ENCODE measurements around the gene RNASE8. TPM values are rescaled to one million over a fixed set of nuclear protein-coding genes. Genes with fewer than 3 reads are reported as not detected.

RNASE8 gene
- total RNA-seq, 3 donors from 2014 or later (not counting 1 experiment from before 2014, with no cell fraction given), result not detected

DNA sequence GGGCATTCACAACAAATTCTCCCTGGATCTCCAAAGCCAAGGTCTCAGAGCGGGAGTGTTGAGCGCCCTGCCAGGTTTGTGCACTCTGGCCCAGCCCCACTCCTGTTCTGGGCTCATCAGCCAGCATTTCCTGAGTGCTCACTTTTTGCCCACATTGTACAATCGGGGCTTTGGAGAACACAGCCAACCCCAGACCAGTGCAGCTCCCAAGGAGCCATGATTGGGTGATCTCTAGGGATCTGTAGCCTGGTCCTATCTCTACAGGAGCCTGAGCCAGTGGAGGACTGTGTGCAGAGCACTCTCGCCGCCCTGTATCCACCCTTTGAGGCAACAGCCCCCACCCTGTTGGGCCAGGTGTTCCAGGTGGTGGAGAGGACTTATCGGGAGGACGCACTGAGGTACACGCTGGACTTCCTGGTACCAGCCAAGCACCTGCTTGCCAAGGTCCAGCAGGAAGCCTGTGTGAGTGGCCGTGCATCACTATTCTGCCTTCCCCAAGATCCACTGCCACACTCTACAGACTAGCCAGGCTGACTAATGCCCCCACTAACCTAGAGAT lies 15.2 kb downstream of the RNASE8 start:
- Histone ChIP-seq H3K4me1 (ENCODE audit: control insufficient read depth, insufficient read depth, low read length) (peaks cover 44% of the 10 kb centered on the region), H3K27me3 (ENCODE audit: control insufficient read depth, insufficient read depth, low read length) (peaks cover 37% of the 10 kb centered on the region), H3K27ac (ENCODE audit: low read length) (no peak overlapping the region), H3K9me3 (ENCODE audit: control insufficient read depth, insufficient read depth, low read length) (no peaks in the 10 kb centered on the region), H3K4me3 (ENCODE audit: low read length) (no peak overlapping the region), H3K36me3 (ENCODE audit: control insufficient read depth, insufficient read depth, low read length) (no peaks in the 10 kb centered on the region)
- TF ChIP-seq, protein P1, sequence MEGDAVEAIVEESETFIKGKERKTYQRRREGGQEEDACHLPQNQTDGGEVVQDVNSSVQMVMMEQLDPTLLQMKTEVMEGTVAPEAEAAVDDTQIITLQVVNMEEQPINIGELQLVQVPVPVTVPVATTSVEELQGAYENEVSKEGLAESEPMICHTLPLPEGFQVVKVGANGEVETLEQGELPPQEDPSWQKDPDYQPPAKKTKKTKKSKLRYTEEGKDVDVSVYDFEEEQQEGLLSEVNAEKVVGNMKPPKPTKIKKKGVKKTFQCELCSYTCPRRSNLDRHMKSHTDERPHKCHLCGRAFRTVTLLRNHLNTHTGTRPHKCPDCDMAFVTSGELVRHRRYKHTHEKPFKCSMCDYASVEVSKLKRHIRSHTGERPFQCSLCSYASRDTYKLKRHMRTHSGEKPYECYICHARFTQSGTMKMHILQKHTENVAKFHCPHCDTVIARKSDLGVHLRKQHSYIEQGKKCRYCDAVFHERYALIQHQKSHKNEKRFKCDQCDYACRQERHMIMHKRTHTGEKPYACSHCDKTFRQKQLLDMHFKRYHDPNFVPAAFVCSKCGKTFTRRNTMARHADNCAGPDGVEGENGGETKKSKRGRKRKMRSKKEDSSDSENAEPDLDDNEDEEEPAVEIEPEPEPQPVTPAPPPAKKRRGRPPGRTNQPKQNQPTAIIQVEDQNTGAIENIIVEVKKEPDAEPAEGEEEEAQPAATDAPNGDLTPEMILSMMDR (IDR thresholded peaks at IDR 0.05), result no peak
- WGBS (ENCODE audit: insufficient coverage), result 84% methylated on average over 9 of the region's 9 CpGs
- intact Hi-C loops (cut with micrococcal nuclease), result no loop called here
- Mint-ChIP-seq H3K27me3 (ENCODE audit: low read depth in 2 of 2) (peaks cover 47 to 50% of the 10 kb centered on the region in 2 donors), H3K4me3 (peak overlapping the region; percentile 89), H3K36me3 (no peaks in the 10 kb centered on the region), H3K27ac (no peak overlapping the region), H3K4me1 (peaks cover 31 to 41% of the 10 kb centered on the region in 2 donors), H3K9me3 (no peaks in the 10 kb centered on the region)
- no peak for DNase-seq
- ATAC-seq, result no peak

DNA sequence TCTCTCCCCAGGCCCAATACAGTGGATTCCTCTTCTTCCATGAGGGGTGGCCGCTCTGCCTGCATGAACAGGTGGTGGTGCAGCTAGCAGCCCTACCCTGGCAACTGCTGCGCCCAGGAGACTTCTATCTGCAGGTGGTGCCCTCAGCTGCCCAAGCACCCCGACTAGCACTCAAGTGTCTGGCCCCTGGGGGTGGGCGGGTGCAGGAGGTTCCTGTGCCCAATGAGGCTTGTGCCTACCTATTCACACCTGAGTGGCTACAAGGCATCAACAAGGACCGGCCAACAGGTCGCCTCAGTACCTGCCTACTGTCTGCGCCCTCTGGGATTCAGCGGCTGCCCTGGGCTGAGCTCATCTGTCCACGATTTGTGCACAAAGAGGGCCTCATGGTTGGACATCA lies 16.3 kb downstream of the RNASE8 start:
- WGBS (ENCODE audit: insufficient coverage), result 91% methylated on average over 9 of the region's 9 CpGs
- DNase-seq (no peak), ATAC-seq (no peak)
- Mint-ChIP-seq H3K36me3 (no peaks in the 10 kb centered on the region), H3K4me1 (peaks cover 25 to 34% of the 10 kb centered on the region in 2 donors), H3K27me3 (ENCODE audit: low read depth in 2 of 2) (peaks cover 38 to 39% of the 10 kb centered on the region in 2 donors), H3K9me3 (no peaks in the 10 kb centered on the region), H3K4me3 (no peak overlapping the region), H3K27ac (no peak overlapping the region)
- TF ChIP-seq, protein P1 (IDR thresholded peaks at IDR 0.05), result no peak
- Histone ChIP-seq H3K27ac (ENCODE audit: low read length) (no peak overlapping the region), H3K27me3 (ENCODE audit: control insufficient read depth, insufficient read depth, low read length) (peaks cover 32% of the 10 kb centered on the region), H3K36me3 (ENCODE audit: control insufficient read depth, insufficient read depth, low read length) (no peaks in the 10 kb centered on the region), H3K4me3 (ENCODE audit: low read length) (no peak overlapping the region), H3K4me1 (ENCODE audit: control insufficient read depth, insufficient read depth, low read length) (peaks cover 39% of the 10 kb centered on the region), H3K9me3 (ENCODE audit: control insufficient read depth, insufficient read depth, low read length) (no peaks in the 10 kb centered on the region)
- intact Hi-C loops (cut with micrococcal nuclease), result no loop called here

DNA sequence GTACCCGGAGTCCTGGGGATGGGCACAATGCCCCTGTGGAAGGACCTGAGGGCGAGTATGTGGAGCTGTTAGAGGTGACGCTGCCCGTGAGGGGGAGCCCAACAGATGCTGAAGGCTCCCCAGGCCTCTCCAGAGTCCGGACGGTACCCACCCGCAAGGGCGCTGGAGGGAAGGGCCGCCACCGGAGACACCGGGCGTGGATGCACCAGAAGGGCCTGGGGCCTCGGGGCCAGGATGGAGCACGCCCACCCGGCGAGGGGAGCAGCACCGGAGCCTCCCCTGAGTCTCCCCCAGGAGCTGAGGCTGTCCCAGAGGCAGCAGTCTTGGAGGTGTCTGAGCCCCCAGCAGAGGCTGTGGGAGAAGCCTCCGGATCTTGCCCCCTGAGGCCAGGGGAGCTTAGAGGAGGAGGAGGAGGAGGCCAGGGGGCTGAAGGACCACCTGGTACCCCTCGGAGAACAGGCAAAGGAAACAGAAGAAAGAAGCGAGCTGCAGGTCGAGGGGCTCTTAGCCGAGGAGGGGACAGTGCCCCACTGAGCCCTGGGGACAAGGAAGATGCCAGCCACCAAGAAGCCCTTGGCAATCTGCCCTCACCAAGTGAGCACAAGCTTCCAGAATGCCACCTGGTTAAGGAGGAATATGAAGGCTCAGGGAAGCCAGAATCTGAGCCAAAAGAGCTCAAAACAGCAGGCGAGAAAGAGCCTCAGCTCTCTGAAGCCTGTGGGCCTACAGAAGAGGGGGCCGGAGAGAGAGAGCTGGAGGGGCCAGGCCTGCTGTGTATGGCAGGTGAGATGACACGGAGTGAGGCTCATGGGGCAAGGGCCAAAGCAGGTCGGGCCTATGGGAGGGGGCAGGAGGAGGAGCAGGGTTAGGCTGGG lies 17.0 kb downstream of the RNASE8 start:
- Mint-ChIP-seq H3K27me3 (ENCODE audit: low read depth in 2 of 2) (peaks cover 31 to 32% of the 10 kb centered on the region in 2 donors), H3K9me3 (no peaks in the 10 kb centered on the region), H3K4me1 (peaks cover 18 to 26% of the 10 kb centered on the region in 2 donors), H3K27ac (peak overlapping the region in 1 of 2 donors; percentile 47), H3K4me3 (no peak overlapping the region), H3K36me3 (no peaks in the 10 kb centered on the region)
- intact Hi-C loops (cut with micrococcal nuclease), result no loop called here
- 94% methylated on average over 26 of the region's 26 CpGs for WGBS (ENCODE audit: insufficient coverage)
- Histone ChIP-seq H3K4me1 (ENCODE audit: control insufficient read depth, insufficient read depth, low read length) (peaks cover 32% of the 10 kb centered on the region), H3K4me3 (ENCODE audit: low read length) (no peak overlapping the region), H3K27me3 (ENCODE audit: control insufficient read depth, insufficient read depth, low read length) (peaks cover 25% of the 10 kb centered on the region), H3K27ac (ENCODE audit: low read length) (no peak overlapping the region), H3K36me3 (ENCODE audit: control insufficient read depth, insufficient read depth, low read length) (no peaks in the 10 kb centered on the region), H3K9me3 (ENCODE audit: control insufficient read depth, insufficient read depth, low read length) (no peaks in the 10 kb centered on the region)
- ATAC-seq (no peak), DNase-seq (no peak)
- TF ChIP-seq, protein P1 (IDR thresholded peaks at IDR 0.05), result no peak

All from natural killer cell (primary cell).